K562 (cell line): ENCODE measurements around the gene B4GALNT4. TPM values are rescaled to one million over a fixed set of nuclear protein-coding genes. Genes with fewer than 3 reads are reported as not detected.

Source experiments
- ATAC-seq: fragments of 200-7000 bp; cut with Tn5 transposase; 3 replicates; pipeline ENCODE4 v1.9.1; 2020; ENCODE audit warnings: moderate library complexity
- BruUV-seq: library from RNA; stranded (reverse); fragments of 400-500 nt; replicated peaks from 2 replicates; lab custom pipeline; 2021; lab: Mats Ljungman, UMichigan
- CTCF ChIA-PET: fragments of 300-600 bp; formaldehyde crosslinking; extraction: SDS; loops from one replicate; lab custom pipeline; 2021; ENCODE audit warnings: low intra/inter-chr PET ratio; lab: Yijun Ruan, JAX
- POLR2A ChIA-PET: fragments of 300-600, 350-650 bp; sonication (Branson Sonifier 250); formaldehyde crosslinking; extraction: SDS; loops from one replicate; lab custom pipeline; 2021; ENCODE audit warnings: antibody characterized with exemption, inconsistent platforms; lab: Yijun Ruan, JAX
- DNase-seq, 4 experiments: peaks; one replicate each; pipeline versions ENCODE4 v3.0.0 to v3.0.0-alpha.2; 2011 to 2018; ENCODE audit warnings: low spot score in 3 of 4, mixed read lengths in 3 of 4; ENCODE audit errors: extremely low read depth in 1 of 4
- FAIRE-seq: peaks from 2 replicates; lab custom pipeline; 2011; peaks lifted over from hg19 to GRCh38; lab: Jason Lieb, UNC
- H2AFZ ChIP-seq: 2 replicates; pipeline ENCODE4 v1.6.0; 2011; ENCODE audit warnings: low read depth, low read length, control low read depth, inconsistent platforms
- H3K27ac ChIP-seq: fragments of 200-600 bp; 3 replicates; pipeline ENCODE4 v1.8.0; 2011; ENCODE audit warnings: low read depth, mild to moderate bottlenecking, control low read depth, inconsistent platforms, low read length, moderate library complexity, mixed read lengths; ENCODE audit errors: extremely low read depth
- H3K27me3 ChIP-seq, 2 experiments: fragments of 300-600 bp in 1 of 2; 2 replicates in 1 of 2; 3 replicates in 1 of 2; pipeline versions ENCODE4 v1.6.0 to v1.8.0; 2011; ENCODE audit warnings: inconsistent platforms in 2 of 2, low read length in 2 of 2, mild to moderate bottlenecking in 1 of 2, mixed read lengths in 1 of 2, moderate library complexity in 1 of 2; ENCODE audit not compliant: control insufficient read depth in 2 of 2, insufficient read depth in 2 of 2
- H3K36me3 ChIP-seq: fragments of 300-600 bp; 3 replicates; pipeline ENCODE4 v1.8.0; 2011; ENCODE audit warnings: mild to moderate bottlenecking, low read length, inconsistent platforms; ENCODE audit not compliant: control insufficient read depth, insufficient read depth
- H3K4me1 ChIP-seq, 2 experiments: fragments of 200-600 bp in 1 of 2; replicated peaks in 1 of 2; 2 replicates in 1 of 2; 3 replicates in 1 of 2; pipeline versions ENCODE4 v1.5.1 to v1.8.0; 2011; ENCODE audit warnings: inconsistent platforms in 2 of 2, low read length in 2 of 2, mild to moderate bottlenecking in 1 of 2, mixed read lengths in 1 of 2, moderate library complexity in 1 of 2; ENCODE audit not compliant: control insufficient read depth in 2 of 2, insufficient read depth in 2 of 2
- H3K4me2 ChIP-seq: 2 replicates; pipeline ENCODE4 v1.6.1; 2011; ENCODE audit warnings: low read length, control low read depth, inconsistent platforms, mixed read lengths; ENCODE audit not compliant: insufficient read depth
- H3K4me3 ChIP-seq: fragments of 200-600 bp; sonication (generic), shearing (Covaris generic); 2 replicates; pipeline ENCODE4 v1.5.1; 2016; ENCODE audit warnings: control low read depth, inconsistent platforms
- H3K79me2 ChIP-seq: fragments of 200-600 bp; 3 replicates; pipeline ENCODE4 v1.8.0; 2011; ENCODE audit warnings: low read length, inconsistent platforms; ENCODE audit not compliant: control insufficient read depth, insufficient read depth
- H3K9ac ChIP-seq, 2 experiments: 2 replicates each; pipeline versions ENCODE4 v1.6.0 to v1.6.1; 2011; ENCODE audit warnings: low read depth in 2 of 2, low read length in 2 of 2, control low read depth in 1 of 2, inconsistent platforms in 1 of 2, mild to moderate bottlenecking in 1 of 2, mixed read lengths in 1 of 2; ENCODE audit not compliant: insufficient read depth in 1 of 2
- H3K9me1 ChIP-seq: one replicate; pipeline ENCODE4 v1.6.0; 2011; ENCODE audit warnings: inconsistent platforms, mild to moderate bottlenecking, low read length, moderate library complexity; ENCODE audit not compliant: control insufficient read depth, insufficient read depth
- H3K9me3 ChIP-seq: replicated peaks from 2 replicates; pipeline ENCODE4 v1.5.1; 2011; ENCODE audit warnings: low read depth, low read length, inconsistent platforms; ENCODE audit not compliant: control insufficient read depth, insufficient read depth
- H4K20me1 ChIP-seq: replicated peaks from 2 replicates; pipeline ENCODE4 v1.6.1; 2011; ENCODE audit warnings: low read length, inconsistent platforms, mixed read lengths; ENCODE audit not compliant: control insufficient read depth, insufficient read depth
- CSDE1 ChIP-seq, 2 experiments: fragments of 450-650 bp; IDR thresholded peaks; 2 replicates each; pipeline ENCODE4 v1.6.1; 2016; ENCODE audit warnings: mild to moderate bottlenecking in 1 of 2
- E2F4 ChIP-seq: sonication (generic); formaldehyde crosslinking; IDR thresholded peaks from 2 replicates; pipeline ENCODE4 v1.8.0; 2022; ENCODE audit warnings: mild to moderate bottlenecking, low read depth, missing genetic modification reagents
- GATAD2A ChIP-seq: fragments of 450-650 bp; IDR thresholded peaks from 2 replicates; pipeline ENCODE4 v1.6.1; 2017
- JUNB ChIP-seq: fragments of 450-650 bp; formaldehyde crosslinking; conservative IDR thresholded peaks from 2 replicates; pipeline ENCODE4 v1.4.0; 2020; ENCODE audit warnings: mild to moderate bottlenecking
- MAFF ChIP-seq: IDR thresholded peaks from 2 replicates; pipeline ENCODE4 v1.6.1; 2012; ENCODE audit warnings: low read length, improper control_type of control experiment
- MEF2A ChIP-seq: IDR thresholded peaks from 2 replicates; pipeline ENCODE4 v1.6.1; 2011; ENCODE audit warnings: low read depth, mild to moderate bottlenecking, low read length, moderate library complexity; ENCODE audit not compliant: control insufficient read depth
- MIER1 ChIP-seq: fragments of 450-650 bp; IDR thresholded peaks from 2 replicates; pipeline ENCODE4 v1.6.1; 2016; ENCODE audit warnings: antibody characterized with exemption, mild to moderate bottlenecking, low read depth
- MITF ChIP-seq: IDR thresholded peaks from 2 replicates; pipeline ENCODE4 v1.6.1; 2014; ENCODE audit warnings: antibody characterized with exemption
- NR3C1 ChIP-seq: sonication (generic); formaldehyde crosslinking; IDR thresholded peaks from 2 replicates; pipeline ENCODE4 v1.8.1; 2022; ENCODE audit warnings: missing genetic modification reagents
- RBM39 ChIP-seq: fragments of 200-400 bp; formaldehyde crosslinking; optimal IDR thresholded peaks from 2 replicates; pipeline ENCODE3; 2018; ENCODE audit warnings: low read depth, low read length
- SNRNP70 ChIP-seq: fragments of 200-400 bp; formaldehyde crosslinking; optimal IDR thresholded peaks from 2 replicates; pipeline ENCODE3; 2017; ENCODE audit warnings: low read depth, low read length
- STAT5A ChIP-seq: IDR thresholded peaks from 2 replicates; pipeline ENCODE4 v1.6.1; 2012; ENCODE audit warnings: low read length, inconsistent platforms, borderline replicate concordance
- TAF9B ChIP-seq: fragments of 450-650 bp; IDR thresholded peaks from 2 replicates; pipeline ENCODE4 v1.6.1; 2018; ENCODE audit warnings: mild to moderate bottlenecking; ENCODE audit not compliant: partially characterized antibody
- TBP ChIP-seq: optimal IDR thresholded peaks from 2 replicates; pipeline ENCODE3; 2011; ENCODE audit warnings: low read depth, low read length, improper control_type of control experiment
- TCF3 ChIP-seq: sonication (generic); formaldehyde crosslinking; IDR thresholded peaks from 2 replicates; pipeline ENCODE4 v1.4.0; 2020; ENCODE audit warnings: mild to moderate bottlenecking, missing genetic modification reagents
- TGIF2 ChIP-seq: sonication (generic); formaldehyde crosslinking; IDR thresholded peaks from 2 replicates; pipeline ENCODE4 v1.8.1; 2022; ENCODE audit warnings: mild to moderate bottlenecking, missing genetic modification reagents, moderate library complexity
- XRCC4 ChIP-seq: IDR thresholded peaks from one replicate; pipeline ENCODE4 v1.6.1; 2011; ENCODE audit not compliant: insufficient read depth, insufficient read length; ENCODE audit errors: extremely low read depth
- ZC3H8 ChIP-seq: fragments of 450-650 bp; IDR thresholded peaks from 2 replicates; pipeline ENCODE4 v1.6.1; 2017
- ZNF277 ChIP-seq: fragments of 250-450 bp; sonication (Bioruptor Pico); IDR thresholded peaks from 2 replicates; pipeline ENCODE4 v1.8.0; 2022; ENCODE audit warnings: inconsistent platforms, mild to moderate bottlenecking, moderate library complexity, borderline replicate concordance
- ZNF316 ChIP-seq: fragments of 450-650 bp; IDR thresholded peaks from 2 replicates; pipeline ENCODE4 v1.6.1; 2016
- ZNF445 ChIP-seq: fragments of 250-450 bp; sonication (Bioruptor Pico); IDR thresholded peaks from 2 replicates; pipeline ENCODE4 v1.4.0; 2020; ENCODE audit warnings: low read depth, mild to moderate bottlenecking, moderate library complexity
- ZNF589 ChIP-seq: fragments of 200-800 bp; sonication (Bioruptor generic); IDR thresholded peaks from 2 replicates; pipeline ENCODE4 v1.6.1; 2016; ENCODE audit warnings: low read depth, missing genetic modification characterization, missing compliant biosample characterization
- ZNF79 ChIP-seq: fragments of 250-450 bp; sonication (Bioruptor Pico); IDR thresholded peaks from 2 replicates; pipeline ENCODE4 v1.4.0; 2020; ENCODE audit warnings: low read depth, mild to moderate bottlenecking, moderate library complexity
- WGBS: fragments of 100-300 bp; shearing (Covaris generic); methylation state at CpG from one replicate; pipeline ENCODE4 v1.1.6; 2016; ENCODE audit warnings: low coverage, mixed read lengths; ENCODE audit not compliant: insufficient coverage; ENCODE audit errors: missing lambda C conversion rate; 5-methylcytosine and 5-hydroxymethylcytosine counted together
- in situ Hi-C: fragments of 300-500 bp; cut with MboI; formaldehyde crosslinking; loops from 4 replicates; pipeline ENCODE4 v1.15.0; 2018; ENCODE audit warnings: inconsistent platforms, mixed read lengths
- intact Hi-C: fragments of 100-400 bp; cut with micrococcal nuclease; formaldehyde crosslinking; loops from 2 replicates; pipeline ENCODE4 v1.14.2; 2022
- polyA plus RNA-seq, 8 experiments: library from polyadenylated mRNA; depleted of rRNA in 4 of 8; stranded (reverse) in 5 of 8; unstranded in 3 of 8; fragments of >200 nt; fragmentation: Nextera tagmentation in 2 of 8; fragmentation: Illumina TruSeq in 1 of 8; extraction: Ambion mirVana in 2 of 8; extraction: Trizol in 1 of 8; gene quantifications; 2 replicates each; pipeline versions ENCODE4 v1.2.1 to v1.2.3, GENCODE V29; 2011 to 2014; ENCODE audit warnings: inconsistent platforms in 1 of 8, missing spikeins in 1 of 8
- total RNA-seq, 7 experiments: library from RNA; depleted of rRNA in 6 of 7; stranded (reverse); fragments of >200 nt in 6 of 7; fragmentation: Illumina TruSeq in 2 of 7; extraction: Trizol in 2 of 7; gene quantifications; 2 replicates each; pipeline versions ENCODE4 v1.2.1 to v1.2.3, GENCODE V29; 2011 to 2021; ENCODE audit warnings: low replicate concordance in 1 of 7

B4GALNT4 gene
- total and polyA plus RNA-seq, 9 of the 15 experiments (the other 6 are each of a cell fraction or from before 2014, with no cell fraction given): 0.20 to 37.1 (median 10.8) TPM; not detected in 1

DNA sequence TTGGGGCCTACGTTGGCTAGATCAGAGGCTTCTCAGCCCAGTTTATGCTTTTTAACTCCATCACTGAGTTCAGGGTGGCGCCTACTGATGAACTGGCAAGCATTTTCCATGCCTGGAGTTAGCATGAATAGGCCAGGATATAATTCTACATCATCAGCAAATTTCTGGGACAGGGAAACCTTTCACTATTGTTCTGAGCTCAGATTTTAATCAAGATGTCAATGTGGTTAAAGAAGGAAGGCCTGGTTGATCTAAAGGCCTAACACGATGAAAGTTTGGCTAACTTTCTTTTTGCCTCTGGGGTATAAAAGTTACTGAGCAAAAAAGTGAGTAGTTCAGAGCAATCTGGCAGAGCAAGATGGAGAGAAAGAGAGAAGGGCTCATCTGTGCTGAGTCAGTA lies 27.0 kb upstream of the B4GALNT4 start:
- POLR2A ChIA-PET: interaction anchor here (0.9 to 1.6 kb wide), 2 partner anchors 18 to 101 kb away, joined by 3 read pairs; no protein-coding TSS in a partner anchor
- H3K9ac ChIP-seq: 0 out of 4 replicates have a peak overlapping the region, but pooled peaks of 1 of the 2 experiments have one; percentile 22
- H3K79me2 ChIP-seq: no peaks in the 10 kb centered on the region
- FAIRE-seq: no peak
- no peaks in the 10 kb centered on the region for H3K9me1 ChIP-seq
- no TSS peak for BruUV-seq
- peak in 1 of 4 experiments; percentile 3 for DNase-seq
- no peak overlapping the region for H3K4me3 ChIP-seq
- H2AFZ ChIP-seq: peak overlapping the region; percentile 84
- CTCF ChIA-PET: no interaction called here
- H3K4me1 ChIP-seq: peaks cover 12 to 23% of the 10 kb centered on the region in 2 experiments; a peak in 4 of 5 replicates
- intact Hi-C loops (no loop called here), in situ Hi-C loops (no loop called here)
- no peaks in the 10 kb centered on the region for H3K9me3 ChIP-seq
- ATAC-seq: no peak
- WGBS: 67% methylated on average over 3 of the region's 3 CpGs
- no peaks in the 10 kb centered on the region for H4K20me1 ChIP-seq
- H3K27ac ChIP-seq: peak overlapping the region; percentile 69; the same call in 1 of the 3 replicates
- no peak overlapping the region for H3K4me2 ChIP-seq
- no peaks in the 10 kb centered on the region for H3K27me3 ChIP-seq
- no peaks in the 10 kb centered on the region for H3K36me3 ChIP-seq
- no peak for TF ChIP-seq MEF2A
- TF ChIP-seq CSDE1 (IDR thresholded peaks at IDR 0.05): no peak
- peak; percentile 46; the same call in 1 of the 2 replicates for TF ChIP-seq MAFF
- no peak for TF ChIP-seq GATAD2A
- no peak for TF ChIP-seq TBP
- no peak for TF ChIP-seq STAT5A
- TF ChIP-seq SNRNP70: no peak
- no peak for TF ChIP-seq MITF
- no peak for TF ChIP-seq ZNF277
- peak; percentile 95 for TF ChIP-seq ZNF316
- no peak for TF ChIP-seq RBM39
- no peak for TF ChIP-seq ZNF79 (CRISPR knock-in tag)
- no peak for TF ChIP-seq ZNF445
- no peak for TF ChIP-seq TCF3 (CRISPR knock-in tag)
- TF ChIP-seq ZNF589 (CRISPR knock-in tag): no peak
- no peak for TF ChIP-seq MIER1
- no peak for TF ChIP-seq JUNB
- TF ChIP-seq ZC3H8: no peak
- no peak for TF ChIP-seq TAF9B
- no peak for TF ChIP-seq TGIF2 (CRISPR knock-in tag)
- TF ChIP-seq E2F4 (CRISPR knock-in tag): no peak
- TF ChIP-seq NR3C1 (CRISPR knock-in tag): no peak
- no peak for TF ChIP-seq XRCC4
